ENCODE results near the gene PKNOX1. TPM values are rescaled to one million over a fixed set of nuclear protein-coding genes. Genes with fewer than 3 reads are reported as not detected.
A peak's percentile ranks its signal among the peaks of the same experiment; 100 is the strongest.
"Not testable (repeated sequence)": the region's sequence is repeated elsewhere in the genome, so short reads cannot be mapped to it uniquely, and the experiment has no call there.

PKNOX1 gene
- total RNA-seq, 4 donors from 2014 or later = 7.4 to 28.1 (median 14.1) TPM

DNA sequence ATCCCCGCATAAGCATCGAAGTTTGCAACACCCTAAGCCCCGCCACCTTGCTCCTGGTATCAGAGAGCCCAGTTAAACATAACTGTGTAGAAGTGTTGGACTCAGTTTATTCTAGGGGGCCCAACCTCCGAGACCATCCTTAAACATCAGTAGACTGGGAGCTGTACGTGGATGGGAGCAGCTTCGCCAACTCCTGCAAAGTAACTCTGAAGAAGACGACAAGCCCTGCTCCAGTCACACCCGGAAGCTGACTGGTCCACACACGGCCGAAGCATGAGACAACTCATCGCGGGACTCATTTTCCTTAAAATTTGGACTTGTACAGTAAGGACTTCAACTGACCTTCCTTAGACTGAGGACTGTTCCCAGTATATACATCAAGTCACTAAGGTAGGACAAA is 40.4 kb upstream of the PKNOX1 start:
- not testable (repeated sequence) for H3K4me1 ChIP-seq, H3K4me3 ChIP-seq, DNase-seq, H3K27me3 ChIP-seq, H3K36me3 ChIP-seq, H3K27ac ChIP-seq, H3K9me3 ChIP-seq

DNA sequence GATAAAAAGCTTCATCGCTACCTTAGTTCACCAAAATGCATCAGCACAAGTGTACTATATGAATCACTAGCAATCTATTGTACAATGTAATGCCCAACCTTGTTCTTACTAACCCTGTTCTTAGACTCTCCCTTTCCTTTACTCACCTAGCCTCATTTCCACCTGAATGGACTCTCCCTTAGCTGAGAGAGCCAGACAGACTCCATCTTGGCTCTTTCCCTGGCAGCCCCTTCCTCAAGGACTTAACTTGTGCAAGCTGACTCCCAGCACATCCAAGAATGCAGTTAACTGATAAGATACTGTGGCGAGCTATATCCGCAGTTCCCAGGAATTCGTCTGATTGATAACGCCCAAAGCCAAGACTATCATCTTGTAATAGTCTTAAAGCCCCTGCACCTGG is 38.0 kb upstream of the PKNOX1 start:
- DNase-seq, H3K4me3 ChIP-seq, H3K4me1 ChIP-seq, H3K9me3 ChIP-seq, H3K36me3 ChIP-seq, H3K27me3 ChIP-seq, H3K27ac ChIP-seq: not testable (repeated sequence)

DNA sequence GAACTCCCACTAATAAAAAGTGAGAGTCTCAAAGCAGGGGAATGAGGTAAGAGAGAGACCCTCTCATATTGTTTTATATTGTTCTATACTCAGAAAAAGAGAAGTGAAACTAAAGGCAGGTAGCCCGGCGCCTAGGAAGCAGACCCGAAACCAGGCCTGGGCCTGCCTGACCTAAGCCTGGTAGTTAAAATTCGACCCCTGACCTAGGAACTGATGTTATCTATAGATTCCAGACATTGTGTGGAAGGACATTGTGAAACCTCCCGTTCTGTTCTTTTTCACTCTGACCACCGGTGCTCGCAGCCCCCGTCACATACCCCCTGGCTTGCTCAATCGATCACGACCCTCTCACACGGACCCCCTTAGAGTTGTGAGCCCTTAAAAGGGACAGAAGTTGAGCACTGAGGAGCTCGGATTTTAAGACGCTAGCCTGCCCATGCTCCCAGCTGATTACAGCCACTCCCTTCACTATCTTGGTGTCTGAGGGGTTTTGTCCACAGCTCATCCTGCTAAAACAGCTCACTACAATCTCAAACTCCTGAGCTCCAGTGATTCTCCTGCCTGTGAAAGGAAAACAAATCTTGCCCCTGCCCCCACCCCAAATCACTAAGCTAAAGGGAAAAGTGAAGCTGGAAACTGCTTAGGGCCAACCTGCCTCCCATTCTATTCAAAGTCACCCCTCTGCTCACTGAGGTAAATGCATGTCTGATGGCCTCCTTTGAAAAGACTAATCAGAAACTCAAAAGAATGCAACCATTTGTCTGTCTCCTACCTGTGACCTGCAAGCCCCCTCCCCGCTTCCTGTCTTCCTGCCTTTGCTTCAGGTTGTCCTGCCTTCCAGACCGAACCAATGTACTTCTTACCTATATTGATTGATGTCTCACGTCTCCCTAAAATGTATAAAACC is 37.1 kb upstream of the PKNOX1 start:
- not testable (repeated sequence) for DNase-seq, H3K9me3 ChIP-seq, H3K4me3 ChIP-seq, H3K27ac ChIP-seq, H3K27me3 ChIP-seq, H3K36me3 ChIP-seq, H3K4me1 ChIP-seq

DNA sequence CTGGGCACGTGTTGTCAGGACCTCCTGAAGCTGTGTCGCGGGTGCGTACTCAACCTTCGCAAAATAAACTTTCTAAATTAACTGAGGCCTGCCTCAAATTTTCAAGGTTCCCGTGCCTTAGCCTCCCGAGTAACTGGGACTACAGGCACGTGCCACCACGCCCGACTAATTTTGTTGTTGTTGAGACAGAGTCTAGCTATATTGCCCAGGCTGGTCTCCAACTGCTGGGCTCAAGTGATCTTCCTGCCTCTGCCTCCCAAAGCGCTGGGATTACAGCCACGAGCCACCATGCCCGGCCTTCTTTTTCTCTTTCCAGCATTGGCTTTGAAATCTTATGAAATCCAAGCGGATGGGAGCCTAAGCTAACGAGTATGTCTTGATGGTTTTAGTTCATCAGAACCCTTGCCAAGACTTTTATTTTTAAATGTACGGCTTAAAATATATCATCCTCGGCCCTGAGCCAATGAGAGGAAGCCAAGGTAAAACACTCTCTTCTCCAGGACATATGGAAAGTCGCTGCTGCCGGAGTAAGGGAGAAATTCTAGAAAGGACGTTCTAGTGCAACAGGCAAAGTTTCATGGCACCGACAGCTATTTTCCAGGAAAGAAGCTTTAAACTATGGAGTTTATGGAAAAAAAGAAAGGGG is 36.3 kb upstream of the PKNOX1 start:
- Histone ChIP-seq H3K9me3 (no peaks in the 10 kb centered on the region), H3K36me3 (no peaks in the 10 kb centered on the region), H3K27me3 (no peaks in the 10 kb centered on the region), H3K4me3 (no peak overlapping the region), H3K27ac (no peak overlapping the region), H3K4me1 (no peaks in the 10 kb centered on the region)
- no peak for DNase-seq
- TF ChIP-seq POLR2A (IDR thresholded peaks at IDR 0.05) = no peak
- TF ChIP-seq, protein P1, sequence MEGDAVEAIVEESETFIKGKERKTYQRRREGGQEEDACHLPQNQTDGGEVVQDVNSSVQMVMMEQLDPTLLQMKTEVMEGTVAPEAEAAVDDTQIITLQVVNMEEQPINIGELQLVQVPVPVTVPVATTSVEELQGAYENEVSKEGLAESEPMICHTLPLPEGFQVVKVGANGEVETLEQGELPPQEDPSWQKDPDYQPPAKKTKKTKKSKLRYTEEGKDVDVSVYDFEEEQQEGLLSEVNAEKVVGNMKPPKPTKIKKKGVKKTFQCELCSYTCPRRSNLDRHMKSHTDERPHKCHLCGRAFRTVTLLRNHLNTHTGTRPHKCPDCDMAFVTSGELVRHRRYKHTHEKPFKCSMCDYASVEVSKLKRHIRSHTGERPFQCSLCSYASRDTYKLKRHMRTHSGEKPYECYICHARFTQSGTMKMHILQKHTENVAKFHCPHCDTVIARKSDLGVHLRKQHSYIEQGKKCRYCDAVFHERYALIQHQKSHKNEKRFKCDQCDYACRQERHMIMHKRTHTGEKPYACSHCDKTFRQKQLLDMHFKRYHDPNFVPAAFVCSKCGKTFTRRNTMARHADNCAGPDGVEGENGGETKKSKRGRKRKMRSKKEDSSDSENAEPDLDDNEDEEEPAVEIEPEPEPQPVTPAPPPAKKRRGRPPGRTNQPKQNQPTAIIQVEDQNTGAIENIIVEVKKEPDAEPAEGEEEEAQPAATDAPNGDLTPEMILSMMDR (IDR thresholded peaks at IDR 0.05) = no peak

DNA sequence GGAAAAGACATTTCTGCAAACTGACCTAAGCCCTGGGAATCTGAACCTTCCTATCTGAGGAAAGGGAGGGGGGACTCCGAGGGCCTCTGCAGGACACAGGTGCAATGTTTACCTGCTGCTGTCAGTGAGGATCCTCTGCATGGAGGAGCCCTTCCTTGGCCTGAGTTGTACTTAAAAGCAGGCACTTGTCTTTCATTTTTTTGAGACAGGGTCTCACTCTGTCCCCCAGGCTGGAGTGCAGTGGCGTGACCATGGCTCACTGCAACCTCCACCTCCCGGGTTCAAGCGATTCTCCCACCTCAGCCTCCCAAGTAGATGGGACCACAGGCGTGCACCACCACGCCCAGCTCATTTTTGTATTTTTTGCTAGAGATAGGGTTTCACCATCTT is 35.8 kb upstream of the PKNOX1 start:
- H3K27me3 ChIP-seq, H3K27ac ChIP-seq, H3K4me1 ChIP-seq, H3K4me3 ChIP-seq, DNase-seq, H3K9me3 ChIP-seq, H3K36me3 ChIP-seq: not testable (repeated sequence)

DNA sequence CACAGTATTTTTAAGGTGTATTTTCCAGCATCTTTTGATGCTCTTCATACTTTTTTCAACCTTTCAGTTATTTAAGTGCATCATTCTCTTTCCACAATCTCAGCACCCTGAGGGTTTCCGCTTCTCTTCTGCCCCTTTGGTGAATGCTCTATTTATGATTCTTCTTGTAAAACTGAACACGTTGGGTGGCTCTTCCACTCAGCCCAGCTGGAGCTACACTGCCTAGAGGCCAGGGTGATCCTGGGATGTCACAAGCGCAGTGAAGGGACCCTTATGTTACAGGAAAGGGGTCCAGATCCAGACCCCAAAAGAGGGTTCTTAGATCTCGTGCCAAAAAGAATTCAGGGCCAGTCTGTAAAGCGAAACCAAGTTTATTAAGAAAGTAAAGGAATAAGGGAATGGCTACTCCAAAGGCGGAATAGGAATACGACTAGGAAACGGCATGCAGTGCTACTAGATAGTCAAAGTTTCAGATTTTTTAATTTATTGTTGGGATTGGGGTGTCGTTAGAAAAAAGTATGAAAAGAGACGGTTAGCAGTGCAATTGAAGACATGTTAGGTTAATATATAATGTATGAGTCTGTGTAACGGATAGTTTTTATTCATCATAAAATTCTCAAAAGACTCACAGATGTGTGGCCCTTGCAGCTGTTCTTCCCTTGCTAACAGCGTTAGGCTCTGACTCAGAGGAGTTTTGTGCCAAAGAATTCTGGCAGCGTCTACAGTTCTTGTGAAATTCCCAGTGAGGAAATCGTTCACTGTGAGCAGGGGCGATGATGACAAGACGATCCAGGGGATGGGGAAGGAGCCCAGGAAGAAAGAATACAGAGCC is 34.6 kb upstream of the PKNOX1 start:
- H3K27me3 ChIP-seq = no peaks in the 10 kb centered on the region
- H3K4me1 ChIP-seq = no peaks in the 10 kb centered on the region

DNA sequence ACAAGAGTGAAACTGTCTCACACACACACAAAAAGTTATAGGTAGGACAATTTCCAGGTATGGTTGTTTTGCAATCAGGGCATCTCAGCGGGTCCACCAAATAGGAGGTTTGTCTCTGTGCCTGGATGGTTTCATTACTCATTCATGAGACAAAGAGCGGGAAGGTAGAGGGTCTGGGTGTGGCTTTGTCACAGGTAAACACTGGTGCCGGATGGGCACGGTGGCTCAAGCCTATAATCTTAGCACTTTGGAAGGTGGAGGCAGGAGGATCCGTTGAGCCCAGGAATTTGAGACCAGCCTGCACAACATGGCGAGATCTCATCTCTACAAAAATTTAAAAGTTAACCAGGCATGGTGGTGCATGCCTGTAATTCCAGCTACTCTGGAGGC is 32.7 kb upstream of the PKNOX1 start:
- H3K27ac ChIP-seq = no peak overlapping the region
- no peaks in the 10 kb centered on the region for H3K36me3 ChIP-seq
- no peaks in the 10 kb centered on the region for H3K27me3 ChIP-seq
- TF ChIP-seq, protein P1 (IDR thresholded peaks at IDR 0.05) = no peak
- TF ChIP-seq POLR2A (IDR thresholded peaks at IDR 0.05) = no peak
- no peaks in the 10 kb centered on the region for H3K4me1 ChIP-seq
- no peaks in the 10 kb centered on the region for H3K9me3 ChIP-seq
- DNase-seq = peak in 1 of 3 donors; percentile 18
- no peak overlapping the region for H3K4me3 ChIP-seq

More for the DNA sequence above, 34.6 kb upstream of the PKNOX1 start:
- no peaks in the 10 kb centered on the region for H3K36me3 ChIP-seq
- H3K27ac ChIP-seq = peak overlapping the region in 2 of 4 donors; percentile 17 to 69
- peak in 2 of 3 donors; percentile 19 to 69 for DNase-seq
- TF ChIP-seq POLR2A (IDR thresholded peaks at IDR 0.05) = no peak
- TF ChIP-seq, protein P1 (IDR thresholded peaks at IDR 0.05) = no peak
- no peak overlapping the region for H3K4me3 ChIP-seq
- no peaks in the 10 kb centered on the region for H3K9me3 ChIP-seq

Data from Peyer's patch (tissue), 4 donors.